ENCODE data around the gene TGFB3. TPM values are rescaled to one million over a fixed set of nuclear protein-coding genes. Genes with fewer than 3 reads are reported as not detected.

Gene TGFB3
- polyA plus RNA-seq (2012; ENCODE audit: insufficient read length, low read depth) = 33.3 TPM

- TF ChIP-seq SIN3A (IDR thresholded peaks at IDR 0.05; ENCODE audit: borderline replicate concordance, insufficient read depth, low read length) = peak; percentile 69; the same call in 1 of the 2 replicates
- TF ChIP-seq TAF1 (IDR thresholded peaks at IDR 0.05; ENCODE audit: borderline replicate concordance, insufficient read depth, low read length) = peak; percentile 71; the same call in 1 of the 2 replicates
- TF ChIP-seq FOXP2 (optimal IDR thresholded peaks at IDR 0.05; ENCODE audit: borderline replicate concordance, extremely low read depth, extremely low read length, insufficient read depth) = no peak
- TF ChIP-seq REST (IDR thresholded peaks at IDR 0.05; ENCODE audit: insufficient read depth in 1 of 2, low read depth in 2 of 2, low read length in 2 of 2) = no peak
- peak; percentile 93 for TF ChIP-seq POLR2AphosphoS5 (IDR thresholded peaks at IDR 0.05; ENCODE audit: low read depth, low read length)
Observed at GRCh38 chr14:75981426-75982265, at the start of gene TGFB3. Gene TGFB3, minus strand, starts transcription at chr14:75981995. Its CDS starts 1,102 bp downstream, at chr14:75980893.

GRCh38 chr14:76024211-76024907, 42.6 kb upstream of the TGFB3 start:
- TF ChIP-seq POLR2AphosphoS5 (IDR thresholded peaks at IDR 0.05; ENCODE audit: low read depth, low read length) = no peak
- TF ChIP-seq REST (IDR thresholded peaks at IDR 0.05; ENCODE audit: insufficient read depth in 1 of 2, low read depth in 2 of 2, low read length in 2 of 2) = no peak
- no peak for TF ChIP-seq SIN3A (IDR thresholded peaks at IDR 0.05; ENCODE audit: borderline replicate concordance, insufficient read depth, low read length)
- no peak for TF ChIP-seq TAF1 (IDR thresholded peaks at IDR 0.05; ENCODE audit: borderline replicate concordance, insufficient read depth, low read length)
- TF ChIP-seq FOXP2 (optimal IDR thresholded peaks at IDR 0.05; ENCODE audit: borderline replicate concordance, extremely low read depth, extremely low read length, insufficient read depth) = no peak

- TF ChIP-seq FOXP2 (optimal IDR thresholded peaks at IDR 0.05; ENCODE audit: borderline replicate concordance, extremely low read depth, extremely low read length, insufficient read depth) = no peak
Observed at GRCh38 chr14:76023757-76024156, 42.0 kb upstream of the TGFB3 start.

GRCh38 chr14:76022991-76023390, 41.2 kb upstream of the TGFB3 start:
- no peak for TF ChIP-seq SIN3A (IDR thresholded peaks at IDR 0.05; ENCODE audit: borderline replicate concordance, insufficient read depth, low read length)
- TF ChIP-seq POLR2AphosphoS5 (IDR thresholded peaks at IDR 0.05; ENCODE audit: low read depth, low read length) = no peak
- TF ChIP-seq TAF1 (IDR thresholded peaks at IDR 0.05; ENCODE audit: borderline replicate concordance, insufficient read depth, low read length) = no peak
- no peak for TF ChIP-seq FOXP2 (optimal IDR thresholded peaks at IDR 0.05; ENCODE audit: borderline replicate concordance, extremely low read depth, extremely low read length, insufficient read depth)

- TF ChIP-seq REST (IDR thresholded peaks at IDR 0.05; ENCODE audit: insufficient read depth in 1 of 2, low read depth in 2 of 2, low read length in 2 of 2) (no peak), POLR2AphosphoS5 (IDR thresholded peaks at IDR 0.05; ENCODE audit: low read depth, low read length) (no peak)
Observed at GRCh38 chr14:76019676-76020075, 37.9 kb upstream of the TGFB3 start.

- TF ChIP-seq REST (IDR thresholded peaks at IDR 0.05; ENCODE audit: insufficient read depth in 1 of 2, low read depth in 2 of 2, low read length in 2 of 2) (no peak), TAF1 (IDR thresholded peaks at IDR 0.05; ENCODE audit: borderline replicate concordance, insufficient read depth, low read length) (no peak), FOXP2 (optimal IDR thresholded peaks at IDR 0.05; ENCODE audit: borderline replicate concordance, extremely low read depth, extremely low read length, insufficient read depth) (no peak), SIN3A (IDR thresholded peaks at IDR 0.05; ENCODE audit: borderline replicate concordance, insufficient read depth, low read length) (no peak), POLR2AphosphoS5 (IDR thresholded peaks at IDR 0.05; ENCODE audit: low read depth, low read length) (no peak)
Observed at GRCh38 chr14:76015668-76016067, 33.9 kb upstream of the TGFB3 start.

All from PFSK-1 (cell line).